ENCODE data around the gene RGS17.

- no peak for TF ChIP-seq CTCF (IDR thresholded peaks at IDR 0.05)
- no peak for TF ChIP-seq POLR2A (IDR thresholded peaks at IDR 0.05)
These were observed 152.0 kb downstream of the RGS17 start for GRCh38 chr6:152979116-152979515.

All from lower leg skin (tissue), 3 donors.